H1 (cell line): ENCODE results near the gene GDPD3. TPM values are rescaled to one million over a fixed set of nuclear protein-coding genes. Genes with fewer than 3 reads are reported as not detected.

Source experiments
- CTCF ChIA-PET: fragments of 300-600 bp; sonication (Branson Sonifier 250); formaldehyde crosslinking; loops from one replicate; lab custom pipeline; 2021; ENCODE audit not compliant: partially characterized antibody; lab: Charles Lee
- POLR2A ChIA-PET: fragments of 300-600 bp; sonication (Branson Sonifier 250); formaldehyde crosslinking; loops from one replicate; lab custom pipeline; 2021; ENCODE audit warnings: inconsistent platforms; ENCODE audit not compliant: partially characterized antibody; lab: Charles Lee
- DNase-seq, 2 experiments: peaks; one replicate each; pipeline versions ENCODE4 v3.0.0 to v3.0.0-alpha.2; 2010 to 2022; ENCODE audit warnings: low spot score in 2 of 2, low read depth in 1 of 2, mixed read lengths in 1 of 2
- FAIRE-seq: peaks from 2 replicates; lab custom pipeline; 2011; peaks lifted over from hg19 to GRCh38; lab: Jason Lieb, UNC
- H2AFZ ChIP-seq: 2 replicates; pipeline ENCODE4 v1.8.1; 2012; ENCODE audit warnings: low read length, inconsistent platforms
- H2AK5ac ChIP-seq: 2 replicates; pipeline ENCODE4 v1.6.1; 2013; ENCODE audit warnings: low read depth, low read length
- H2BK120ac ChIP-seq: replicated peaks from 2 replicates; pipeline ENCODE3; 2013; ENCODE audit warnings: low read depth, low read length, inconsistent platforms
- H2BK12ac ChIP-seq: 2 replicates; pipeline ENCODE4 v1.6.1; 2013; ENCODE audit warnings: low read depth, low read length
- H2BK15ac ChIP-seq: 2 replicates; pipeline ENCODE4 v1.6.1; 2013; ENCODE audit warnings: low read length
- H2BK20ac ChIP-seq: 2 replicates; pipeline ENCODE4 v1.6.1; 2013; ENCODE audit warnings: low read length
- H2BK5ac ChIP-seq: 2 replicates; pipeline ENCODE4 v1.6.1; 2013; ENCODE audit warnings: low read depth, low read length
- H3K14ac ChIP-seq: 2 replicates; pipeline ENCODE4 v1.6.1; 2013; ENCODE audit warnings: inconsistent platforms; ENCODE audit not compliant: insufficient read length
- H3K18ac ChIP-seq: 2 replicates; pipeline ENCODE4 v1.6.1; 2013; ENCODE audit warnings: low read length; ENCODE audit errors: extremely low read depth
- H3K23ac ChIP-seq: 2 replicates; pipeline ENCODE4 v1.6.1; 2013; ENCODE audit warnings: inconsistent platforms; ENCODE audit not compliant: insufficient read length
- H3K23me2 ChIP-seq: 2 replicates; pipeline ENCODE4 v1.6.1; 2013; ENCODE audit warnings: low read depth, low read length
- H3K27ac ChIP-seq: 2 replicates; pipeline ENCODE4 v1.6.1; 2011; ENCODE audit warnings: low read depth, low read length, inconsistent platforms
- H3K27me3 ChIP-seq, 4 experiments: replicated peaks in 1 of 4; 1 replicate in 1 of 4; 2 replicates in 3 of 4; pipeline versions ENCODE4 v1.6.1 to v1.8.1; 2011 to 2013; ENCODE audit warnings: low read length in 3 of 4, mild to moderate bottlenecking in 3 of 4, inconsistent platforms in 2 of 4, mixed read lengths in 2 of 4, moderate library complexity in 1 of 4; ENCODE audit not compliant: control insufficient read depth in 3 of 4, insufficient read depth in 3 of 4; ENCODE audit errors: extremely low read depth in 1 of 4
- H3K36me3 ChIP-seq, 4 experiments: 2 replicates each; pipeline versions ENCODE4 v1.6.1 to v1.8.1; 2011 to 2013; ENCODE audit warnings: mild to moderate bottlenecking in 4 of 4, low read length in 3 of 4, moderate library complexity in 2 of 4, control low read depth in 1 of 4, inconsistent platforms in 1 of 4; ENCODE audit not compliant: insufficient read depth in 4 of 4, control insufficient read depth in 2 of 4
- H3K4ac ChIP-seq: replicated peaks from 2 replicates; pipeline ENCODE3; 2013; ENCODE audit warnings: low read length, low read depth, mixed read lengths, inconsistent platforms; ENCODE audit not compliant: insufficient read length
- H3K4me1 ChIP-seq, 4 experiments: replicated peaks in 1 of 4; 1 replicate in 1 of 4; 2 replicates in 3 of 4; pipeline versions ENCODE4 v1.6.1 to v1.8.1; 2011 to 2013; ENCODE audit warnings: low read length in 3 of 4, inconsistent platforms in 2 of 4, mixed read lengths in 1 of 4; ENCODE audit not compliant: insufficient read depth in 4 of 4, control insufficient read depth in 3 of 4
- H3K4me2 ChIP-seq, 2 experiments: 2 replicates each; pipeline versions ENCODE4 v1.6.1 to v1.8.1; 2011 to 2013; ENCODE audit warnings: low read depth in 2 of 2, low read length in 2 of 2, control low read depth in 1 of 2, inconsistent platforms in 1 of 2, mild to moderate bottlenecking in 1 of 2; ENCODE audit not compliant: insufficient read depth in 1 of 2
- H3K4me3 ChIP-seq, 4 experiments: fragments of 200-600, 300-600 bp in 1 of 4; sonication (generic), shearing (Covaris generic), sonication (Bioruptor Twin) in 1 of 4; 2 replicates each; pipeline versions ENCODE4 v1.5.1 to v1.8.1; 2011 to 2016; ENCODE audit warnings: low read length in 4 of 4, low read depth in 3 of 4, control low read depth in 2 of 4, inconsistent platforms in 2 of 4, mild to moderate bottlenecking in 2 of 4, mixed read lengths in 1 of 4, moderate library complexity in 1 of 4; ENCODE audit not compliant: insufficient read depth in 2 of 4; ENCODE audit errors: extremely low read depth in 1 of 4
- H3K56ac ChIP-seq: replicated peaks from 2 replicates; pipeline ENCODE3; 2013; ENCODE audit warnings: low read depth, mild to moderate bottlenecking, mixed read lengths, low read length, inconsistent platforms; ENCODE audit not compliant: insufficient read length
- H3K79me1 ChIP-seq: 2 replicates; pipeline ENCODE4 v1.6.1; 2013; ENCODE audit warnings: low read depth, low read length, control low read depth
- H3K79me2 ChIP-seq, 2 experiments: 2 replicates each; pipeline versions ENCODE4 v1.6.1 to v1.8.1; 2012 to 2013; ENCODE audit warnings: low read length in 2 of 2, mild to moderate bottlenecking in 2 of 2, inconsistent platforms in 1 of 2; ENCODE audit not compliant: insufficient read depth in 2 of 2, control insufficient read depth in 1 of 2
- H3K9ac ChIP-seq, 4 experiments: replicated peaks in 1 of 4; 1 replicate in 1 of 4; 2 replicates in 3 of 4; pipeline versions ENCODE4 v1.6.1 to v1.8.1; 2011 to 2013; ENCODE audit warnings: low read depth in 3 of 4, low read length in 3 of 4, control low read depth in 2 of 4, mild to moderate bottlenecking in 2 of 4, moderate library complexity in 2 of 4, inconsistent platforms in 1 of 4; ENCODE audit errors: extremely low read depth in 1 of 4
- H3K9me3 ChIP-seq, 2 experiments: 2 replicates each; pipeline versions ENCODE4 v1.6.1 to v1.8.1; 2012 to 2013; ENCODE audit warnings: mild to moderate bottlenecking in 2 of 2, moderate library complexity in 2 of 2, control low read depth in 1 of 2, inconsistent platforms in 1 of 2, low read depth in 1 of 2, low read length in 1 of 2, mixed read lengths in 1 of 2; ENCODE audit not compliant: insufficient read depth in 2 of 2
- H4K20me1 ChIP-seq, 2 experiments: replicated peaks in 1 of 2; 2 replicates each; pipeline versions ENCODE3 to v1.8.1; 2011 to 2013; ENCODE audit warnings: inconsistent platforms in 2 of 2, low read length in 2 of 2, mild to moderate bottlenecking in 1 of 2; ENCODE audit not compliant: insufficient read depth in 2 of 2, control insufficient read depth in 1 of 2
- H4K5ac ChIP-seq: 2 replicates; pipeline ENCODE4 v1.6.1; 2013; ENCODE audit warnings: low read length, low read depth, mixed read lengths, inconsistent platforms; ENCODE audit not compliant: insufficient read length
- H4K8ac ChIP-seq: 2 replicates; pipeline ENCODE4 v1.8.0; 2013; ENCODE audit warnings: mild to moderate bottlenecking, moderate library complexity, low read length, inconsistent platforms; ENCODE audit not compliant: insufficient read depth; ENCODE audit errors: extremely low read depth
- H4K91ac ChIP-seq: replicated peaks from 2 replicates; pipeline ENCODE3; 2013; ENCODE audit warnings: low read length, mixed read lengths, inconsistent platforms; ENCODE audit not compliant: insufficient read length
- SIN3A ChIP-seq, 2 experiments: IDR thresholded peaks in 1 of 2; conservative IDR thresholded peaks in 1 of 2; 2 replicates each; pipeline ENCODE4 v1.6.1; 2011 to 2012; ENCODE audit warnings: low read length in 2 of 2, improper control_type of control experiment in 1 of 2, low read depth in 1 of 2, mild to moderate bottlenecking in 1 of 2
- WGBS, 2 experiments: shearing (Covaris generic) in 1 of 2; methylation state at CpG; one replicate each; pipeline versions ENCODE4 v1.1.6 to v1.1.7; 2013 to 2015; ENCODE audit warnings: low lambda C conversion rate in 2 of 2, mixed read lengths in 2 of 2, inconsistent platforms in 1 of 2, low coverage in 1 of 2, missing lambda C conversion rate in 1 of 2; ENCODE audit not compliant: insufficient replicate concordance in 2 of 2, insufficient coverage in 1 of 2, insufficient read length in 1 of 2; ENCODE audit errors: extremely low coverage in 1 of 2, missing lambda C conversion rate in 1 of 2; 5-methylcytosine and 5-hydroxymethylcytosine counted together
- polyA plus RNA-seq, 7 experiments: library from polyadenylated mRNA; depleted of rRNA in 3 of 7; stranded (reverse) in 5 of 7; unstranded in 2 of 7; fragments of >200 nt in 5 of 7; fragments of 200-250 nt in 2 of 7; gene quantifications; 1 replicate in 5 of 7; 2 replicates in 1 of 7; 4 replicates in 1 of 7; pipeline versions ENCODE4 v1.2.1 to v1.2.3, GENCODE V29; 2011 to 2013; ENCODE audit warnings: missing spikeins in 2 of 7, mixed read lengths in 2 of 7
- total RNA-seq: library from RNA; stranded (reverse); fragmentation: NEBNext Ultra II Directional; extraction: Animal tissue kit (Norgen Biotek cat#: 25700); gene quantifications from 2 replicates; pipeline ENCODE4 v1.2.1, GENCODE V29; 2021

Gene GDPD3
- total and polyA plus RNA-seq, 2 of the 8 experiments (the other 6 are each of a cell fraction or from before 2014, with no cell fraction given) = 0.20 TPM; not detected in 1

DNA sequence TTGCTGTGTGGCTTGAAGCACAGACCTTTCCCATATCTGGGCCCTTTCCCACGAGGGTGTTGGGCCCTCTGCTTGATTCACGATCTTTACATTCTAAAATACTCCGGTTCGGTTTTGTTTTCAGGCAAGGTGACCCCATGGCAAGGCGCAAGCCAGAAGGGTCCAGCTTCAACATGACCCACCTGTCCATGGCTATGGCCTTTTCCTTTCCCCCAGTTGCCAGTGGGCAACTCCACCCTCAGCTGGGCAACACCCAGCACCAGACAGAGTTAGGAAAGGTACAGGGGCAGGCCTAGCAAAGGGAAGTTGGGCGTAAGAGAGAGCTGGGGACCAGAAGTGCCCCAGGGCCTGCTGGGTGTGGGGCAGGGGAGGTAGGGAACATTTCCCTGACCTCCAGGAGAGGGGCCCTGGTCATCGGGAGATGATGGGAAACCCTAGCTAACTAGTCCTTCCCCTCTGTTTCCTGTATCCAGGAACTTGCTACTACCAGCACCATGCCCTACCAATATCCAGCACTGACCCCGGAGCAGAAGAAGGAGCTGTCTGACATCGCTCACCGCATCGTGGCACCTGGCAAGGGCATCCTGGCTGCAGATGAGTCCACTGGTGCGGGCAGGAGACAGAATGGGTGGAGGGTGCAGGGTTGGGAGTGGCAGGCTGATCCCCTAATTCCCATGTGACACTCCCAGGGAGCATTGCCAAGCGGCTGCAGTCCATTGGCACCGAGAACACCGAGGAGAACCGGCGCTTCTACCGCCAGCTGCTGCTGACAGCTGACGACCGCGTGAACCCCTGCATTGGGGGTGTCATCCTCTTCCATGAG, 46.4 kb downstream of the GDPD3 start:
- H2BK120ac ChIP-seq = no peak overlapping the region
- peaks cover 19 to 49% (median 45%) of the 10 kb centered on the region in 4 experiments for H3K36me3 ChIP-seq
- peaks cover 6 to 23% (median 11%) of the 10 kb centered on the region in 4 experiments for H3K4me1 ChIP-seq
- H3K79me2 ChIP-seq = peaks cover 15 to 30% of the 10 kb centered on the region in 2 experiments
- 86% methylated on average over 21 of the region's 21 CpGs; no CpG with 5 or more reads in 1 of the 2 experiments for WGBS, 2 experiments
- CTCF ChIA-PET = interaction anchor here (0.8 to 7.3 kb wide), 7 partner anchors 10 to 67 kb away, joined by 3 to 51 read pairs (median 6); partner anchors contain the start of genes GDPD3, PPP4C and TBX6
- H2BK5ac ChIP-seq = peak overlapping the region; percentile 96; the same call in 1 of the 2 replicates
- no peak overlapping the region for H3K56ac ChIP-seq
- no peak overlapping the region for H2BK15ac ChIP-seq
- H4K20me1 ChIP-seq = peaks cover 16 to 35% of the 10 kb centered on the region in 2 experiments
- 0 out of 2 replicates have a peak overlapping the region, but pooled peaks have one; percentile 25 for H3K27ac ChIP-seq
- no peak overlapping the region for H4K5ac ChIP-seq
- TF ChIP-seq SIN3A (conservative IDR thresholded peaks at IDR 0.05 in 1 of 2, IDR thresholded peaks at IDR 0.05 in 1 of 2; ENCODE audit: low read depth in 1 of 2, low read length in 2 of 2) = no peak
- H3K14ac ChIP-seq = no peak overlapping the region
- peak overlapping the region; percentile 73 to 81 for H3K4me2 ChIP-seq
- peak overlapping the region; percentile 30 for H4K8ac ChIP-seq
- peaks cover 9% of the 10 kb centered on the region; the same call in 1 of the 2 replicates for H3K79me1 ChIP-seq
- no peak overlapping the region for H2BK20ac ChIP-seq
- H3K27me3 ChIP-seq = no peaks in the 10 kb centered on the region
- peak overlapping the region; percentile 32; the same call in 1 of the 2 replicates for H3K18ac ChIP-seq
- 0 out of 2 replicates have a peak overlapping the region, but pooled peaks have one; percentile 43 for H2BK12ac ChIP-seq
- H2AK5ac ChIP-seq = no peak overlapping the region
- no peak overlapping the region for H4K91ac ChIP-seq
- H3K9me3 ChIP-seq = no peaks in the 10 kb centered on the region
- H3K9ac ChIP-seq = peak overlapping the region in 3 of 4 experiments; percentile 81 to 85 (median 83); a peak in 5 of 7 replicates
- FAIRE-seq = no peak
- H3K23ac ChIP-seq = no peak overlapping the region
- no peak overlapping the region for H2AFZ ChIP-seq
- peaks cover 18% of the 10 kb centered on the region for H3K23me2 ChIP-seq
- DNase-seq = no peak
- no peak overlapping the region for H3K4ac ChIP-seq
- POLR2A ChIA-PET = interaction anchor here (0.7 to 21.2 kb wide), 12 partner anchors 11 to 531 kb away, joined by 3 to 353 read pairs (median 4); partner anchors contain the start of genes PPP4C, TBX6, TLCD3B and YPEL3
- peak overlapping the region; percentile 71 to 92 (median 88) for H3K4me3 ChIP-seq
